IMR-90 (cell line): ENCODE data around the gene SYMPK. TPM values are rescaled to one million over a fixed set of nuclear protein-coding genes. Genes with fewer than 3 reads are reported as not detected.

Experiments used
- ATAC-seq: fragments of 200-7000 bp; cut with Tn5 transposase; 2 replicates; pipeline ENCODE4 v1.9.1; 2020; ENCODE audit warnings: low read depth, mild to moderate bottlenecking, moderate library complexity
- BruUV-seq: library from RNA; stranded (reverse); fragments of 400-500 nt; replicated peaks from 2 replicates; lab custom pipeline; 2021; lab: Mats Ljungman, UMichigan
- CTCF ChIA-PET: fragments of 300-600 bp; formaldehyde crosslinking; extraction: SDS; loops from one replicate; lab custom pipeline; 2021; ENCODE audit warnings: antibody characterized with exemption; lab: Yijun Ruan, JAX
- POLR2A ChIA-PET: fragments of 300-600 bp; sonication (Branson Sonifier 250); formaldehyde crosslinking; loops from one replicate; lab custom pipeline; 2022; ENCODE audit warnings: antibody characterized with exemption; ENCODE audit not compliant: unreplicated experiment; lab: Charles Lee
- DNase-seq: peaks from one replicate; pipeline ENCODE4 v3.0.0; 2013
- H2AFZ ChIP-seq: replicated peaks from 2 replicates; pipeline ENCODE3; 2013; ENCODE audit warnings: low read length, mild to moderate bottlenecking; ENCODE audit not compliant: poor library complexity
- H2AK5ac ChIP-seq: 2 replicates; pipeline ENCODE4 v1.6.1; 2013; ENCODE audit warnings: low read depth, low read length, inconsistent platforms
- H2AK9ac ChIP-seq: replicated peaks from 2 replicates; pipeline ENCODE3; 2013; ENCODE audit warnings: mild to moderate bottlenecking, low read depth, low read length, moderate library complexity; ENCODE audit not compliant: poor library complexity
- H2BK120ac ChIP-seq: 2 replicates; pipeline ENCODE4 v1.6.1; 2013; ENCODE audit warnings: low read depth, low read length, inconsistent platforms
- H2BK15ac ChIP-seq: 3 replicates; pipeline ENCODE4 v1.6.1; 2013; ENCODE audit warnings: low read depth, low read length, inconsistent platforms
- H2BK20ac ChIP-seq: 2 replicates; pipeline ENCODE4 v1.6.1; 2013; ENCODE audit warnings: low read depth, mild to moderate bottlenecking, inconsistent platforms, low read length, moderate library complexity
- H2BK5ac ChIP-seq: 2 replicates; pipeline ENCODE4 v1.6.1; 2013; ENCODE audit warnings: mild to moderate bottlenecking, low read depth, low read length, inconsistent platforms; ENCODE audit not compliant: poor library complexity, severe bottlenecking
- H3K14ac ChIP-seq: replicated peaks from 2 replicates; pipeline ENCODE4 v1.6.1; 2013; ENCODE audit warnings: low read depth, low read length, inconsistent platforms
- H3K18ac ChIP-seq: 2 replicates; pipeline ENCODE4 v1.6.1; 2013; ENCODE audit warnings: low read depth, low read length, control low read depth
- H3K23ac ChIP-seq: 2 replicates; pipeline ENCODE4 v1.6.1; 2013; ENCODE audit warnings: low read depth, low read length, inconsistent platforms
- H3K27ac ChIP-seq: 2 replicates; pipeline ENCODE4 v1.5.1; 2013; ENCODE audit warnings: mild to moderate bottlenecking, control low read depth, low read length; ENCODE audit not compliant: insufficient read depth
- H3K27me3 ChIP-seq: 2 replicates; pipeline ENCODE4 v1.6.1; 2013; ENCODE audit warnings: low read length; ENCODE audit not compliant: control insufficient read depth, insufficient read depth
- H3K36me3 ChIP-seq: 2 replicates; pipeline ENCODE4 v1.6.1; 2013; ENCODE audit warnings: low read length, mixed read lengths; ENCODE audit not compliant: control insufficient read depth, insufficient read depth
- H3K4ac ChIP-seq: 2 replicates; pipeline ENCODE4 v1.6.1; 2013; ENCODE audit warnings: low read depth, low read length, inconsistent platforms
- H3K4me1 ChIP-seq: 2 replicates; pipeline ENCODE4 v1.6.1; 2013; ENCODE audit warnings: low read length, mixed read lengths; ENCODE audit not compliant: control insufficient read depth, insufficient read depth
- H3K4me2 ChIP-seq: 2 replicates; pipeline ENCODE4 v1.6.1; 2013; ENCODE audit warnings: low read depth, mild to moderate bottlenecking, control low read depth, low read length, moderate library complexity
- H3K4me3 ChIP-seq: 2 replicates; pipeline ENCODE4 v1.5.1; 2013; ENCODE audit warnings: low read depth, mild to moderate bottlenecking, control low read depth, low read length, moderate library complexity; ENCODE audit not compliant: insufficient read depth
- H3K56ac ChIP-seq: 2 replicates; pipeline ENCODE4 v1.6.1; 2013; ENCODE audit warnings: low read length, inconsistent platforms; ENCODE audit not compliant: insufficient read depth; ENCODE audit errors: extremely low read depth
- H3K79me1 ChIP-seq, 2 experiments: 2 replicates each; pipeline ENCODE4 v1.6.1; 2013; ENCODE audit warnings: low read length in 2 of 2, inconsistent platforms in 1 of 2, low read depth in 1 of 2
- H3K9ac ChIP-seq: 2 replicates; pipeline ENCODE4 v1.6.1; 2013; ENCODE audit warnings: low read depth, low read length, control low read depth
- H3K9me1 ChIP-seq: 2 replicates; pipeline ENCODE4 v1.6.1; 2013; ENCODE audit warnings: low read length, inconsistent platforms; ENCODE audit not compliant: insufficient read depth
- H3K9me3 ChIP-seq: 2 replicates; pipeline ENCODE4 v1.6.1; 2013; ENCODE audit warnings: low read length; ENCODE audit not compliant: control insufficient read depth, insufficient read depth
- H4K20me1 ChIP-seq: 2 replicates; pipeline ENCODE4 v1.6.1; 2013; ENCODE audit warnings: low read length, inconsistent platforms; ENCODE audit not compliant: insufficient read depth
- H4K5ac ChIP-seq: 2 replicates; pipeline ENCODE4 v1.6.1; 2013; ENCODE audit warnings: mild to moderate bottlenecking, low read depth, low read length, control low read depth
- H4K8ac ChIP-seq, 2 experiments: 2 replicates each; pipeline ENCODE4 v1.6.1; 2013; ENCODE audit warnings: low read depth in 2 of 2, low read length in 2 of 2, control low read depth in 1 of 2, inconsistent platforms in 1 of 2
- H4K91ac ChIP-seq: 2 replicates; pipeline ENCODE4 v1.6.1; 2013; ENCODE audit warnings: low read depth, low read length, inconsistent platforms; ENCODE audit not compliant: insufficient read depth
- CEBPB ChIP-seq: IDR thresholded peaks from 2 replicates; pipeline ENCODE4 v1.6.1; 2012; ENCODE audit warnings: low read depth, low read length, improper control_type of control experiment
- CHD1 ChIP-seq: IDR thresholded peaks from 2 replicates; pipeline ENCODE4 v1.6.1; 2012; ENCODE audit warnings: low read depth, low read length, improper control_type of control experiment
- FOS ChIP-seq: fragments of 150-350 bp; IDR thresholded peaks from 2 replicates; pipeline ENCODE4 v1.6.1; 2016; ENCODE audit warnings: low read depth, low read length
- MAFK ChIP-seq: IDR thresholded peaks from 2 replicates; pipeline ENCODE4 v1.6.1; 2012; ENCODE audit warnings: low read depth, low read length, improper control_type of control experiment
- MAZ ChIP-seq: IDR thresholded peaks from 2 replicates; pipeline ENCODE4 v1.6.1; 2012; ENCODE audit warnings: low read depth, mild to moderate bottlenecking, low read length, improper control_type of control experiment, moderate library complexity, borderline replicate concordance
- MXI1 ChIP-seq: IDR thresholded peaks from 2 replicates; pipeline ENCODE4 v1.6.1; 2012; ENCODE audit warnings: low read depth, mild to moderate bottlenecking, low read length, moderate library complexity, borderline replicate concordance
- NFE2L2 ChIP-seq: fragments of 150-350 bp; IDR thresholded peaks from 2 replicates; pipeline ENCODE4 v1.6.1; 2016; ENCODE audit warnings: low read depth, mild to moderate bottlenecking, low read length
- POLR2A ChIP-seq: IDR thresholded peaks from 2 replicates; pipeline ENCODE4 v1.6.1; 2012; ENCODE audit warnings: mild to moderate bottlenecking, low read depth, low read length
- RAD21 ChIP-seq: IDR thresholded peaks from 2 replicates; pipeline ENCODE4 v1.6.1; 2012; ENCODE audit warnings: low read length, improper control_type of control experiment
- RCOR1 ChIP-seq: IDR thresholded peaks from 2 replicates; pipeline ENCODE4 v1.6.1; 2012; ENCODE audit warnings: mild to moderate bottlenecking, low read length, improper control_type of control experiment; ENCODE audit not compliant: insufficient replicate concordance
- RFX5 ChIP-seq: IDR thresholded peaks from 2 replicates; pipeline ENCODE4 v1.8.0; 2012; ENCODE audit warnings: low read depth, mild to moderate bottlenecking, low read length, moderate library complexity
- SMC3 ChIP-seq: fragments of 150-350 bp; IDR thresholded peaks from 2 replicates; pipeline ENCODE4 v1.6.1; 2016; ENCODE audit warnings: low read depth, mild to moderate bottlenecking, antibody characterized with exemption, low read length, moderate library complexity
- WGBS, 2 experiments: methylation state at CpG; one replicate each; pipeline versions ENCODE4 v1.1.5 to v1.1.7; 2013; ENCODE audit warnings: missing lambda C conversion rate in 2 of 2; ENCODE audit not compliant: insufficient read length in 1 of 2; ENCODE audit errors: extremely low coverage in 2 of 2; 5-methylcytosine and 5-hydroxymethylcytosine counted together
- dilution Hi-C: fragments of 300-500 bp; cut with HindIII; formaldehyde crosslinking; loops from one replicate; pipeline ENCODE4 v1.14.3; 2018; ENCODE audit warnings: low sequenced_read_pairs; ENCODE audit not compliant: unreplicated experiment
- in situ Hi-C: fragments of 300-500 bp; cut with MboI; formaldehyde crosslinking; loops from 3 replicates; pipeline ENCODE4 v1.14.3; 2019; ENCODE audit warnings: low sequenced_read_pairs, inconsistent platforms, mixed read lengths
- intact Hi-C: fragments of 100-400 bp; cut with micrococcal nuclease; formaldehyde crosslinking; loops from 2 replicates; pipeline ENCODE4 v1.10.0; 2022
- polyA plus RNA-seq, 3 experiments: library from polyadenylated mRNA; depleted of rRNA; stranded (reverse); fragments of >200 nt; gene quantifications; 2 replicates each; pipeline ENCODE4 v1.2.3, GENCODE V29; 2012; ENCODE audit warnings: low replicate concordance in 1 of 3
- total RNA-seq: library from RNA; depleted of rRNA; stranded (reverse); fragments of >200 nt; gene quantifications from 2 replicates; pipeline ENCODE4 v1.2.3, GENCODE V29; 2012
- TF ChIP-seq, protein P1 (sequence below): fragments of 150-350 bp; IDR thresholded peaks from 2 replicates; pipeline ENCODE4 v1.6.1; 2016; ENCODE audit warnings: low read depth, mild to moderate bottlenecking, low read length, moderate library complexity, borderline replicate concordance
- TF ChIP-seq, protein P2 (sequence below): fragments of 150-350 bp; IDR thresholded peaks from 2 replicates; pipeline ENCODE4 v1.6.1; 2017; ENCODE audit warnings: mild to moderate bottlenecking, antibody characterized with exemption, low read length, low read depth

SYMPK gene
- total and polyA plus RNA-seq, 2 of the 4 experiments (the other 2 are of a cell fraction) = 35.3 to 71.5 TPM

DNA sequence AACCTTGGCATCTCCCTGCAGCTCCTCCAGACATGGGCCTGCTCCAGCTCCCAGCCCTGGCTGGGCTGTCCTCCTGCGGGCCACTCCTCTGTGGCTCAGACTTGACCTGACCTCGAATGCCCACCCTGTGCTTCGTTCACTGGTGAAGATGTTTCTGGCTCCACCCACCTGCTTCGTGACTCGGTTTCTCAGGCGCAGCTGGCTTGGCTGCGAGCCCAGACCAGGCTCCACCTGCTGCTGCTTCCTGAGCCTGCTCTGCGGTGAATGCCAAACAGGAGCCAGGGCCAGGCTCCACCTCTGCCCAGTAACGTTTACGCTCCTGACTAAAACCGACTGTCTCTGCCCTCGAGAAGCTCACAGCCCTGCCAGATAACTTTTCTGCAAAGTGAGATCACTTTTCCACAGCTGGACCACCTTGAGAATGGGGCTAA lies 38.9 kb downstream of the SYMPK start:
- no peaks in the 10 kb centered on the region for H3K4me1 ChIP-seq
- peaks cover 7% of the 10 kb centered on the region; the same call in 1 of the 2 replicates for H4K20me1 ChIP-seq
- no peak overlapping the region for H2BK15ac ChIP-seq
- H4K91ac ChIP-seq = no peak overlapping the region
- H3K23ac ChIP-seq = no peak overlapping the region
- no peak overlapping the region for H3K14ac ChIP-seq
- no peaks in the 10 kb centered on the region; a peak in 1 of 4 replicates for H3K79me1 ChIP-seq
- ChIA-PET CTCF (no interaction called here), POLR2A (interaction anchor here (0.5 kb wide), 1 partner anchor 53 kb away, joined by 7 read pairs; no protein-coding TSS in a partner anchor)
- no peak overlapping the region for H3K4me3 ChIP-seq
- WGBS, 2 experiments = 63% methylated on average over 8 of the region's 12 CpGs; no CpG with 5 or more reads in 1 of the 2 experiments
- no peak overlapping the region for H2BK20ac ChIP-seq
- no peak overlapping the region for H3K27ac ChIP-seq
- H3K36me3 ChIP-seq = peaks cover 87% of the 10 kb centered on the region
- H4K8ac ChIP-seq = no peak overlapping the region
- ATAC-seq = no peak
- no peaks in the 10 kb centered on the region for H3K9me1 ChIP-seq
- TF ChIP-seq RFX5 (no peak), MAZ (no peak), POLR2A (no peak), RAD21 (no peak), MAFK (no peak), CEBPB (no peak), FOS (no peak), NFE2L2 (no peak), RCOR1 (no peak), SMC3 (no peak), CHD1 (no peak), MXI1 (no peak)
- TF ChIP-seq, protein P1, sequence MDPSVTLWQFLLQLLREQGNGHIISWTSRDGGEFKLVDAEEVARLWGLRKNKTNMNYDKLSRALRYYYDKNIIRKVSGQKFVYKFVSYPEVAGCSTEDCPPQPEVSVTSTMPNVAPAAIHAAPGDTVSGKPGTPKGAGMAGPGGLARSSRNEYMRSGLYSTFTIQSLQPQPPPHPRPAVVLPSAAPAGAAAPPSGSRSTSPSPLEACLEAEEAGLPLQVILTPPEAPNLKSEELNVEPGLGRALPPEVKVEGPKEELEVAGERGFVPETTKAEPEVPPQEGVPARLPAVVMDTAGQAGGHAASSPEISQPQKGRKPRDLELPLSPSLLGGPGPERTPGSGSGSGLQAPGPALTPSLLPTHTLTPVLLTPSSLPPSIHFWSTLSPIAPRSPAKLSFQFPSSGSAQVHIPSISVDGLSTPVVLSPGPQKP = no peak
- TF ChIP-seq, protein P2, sequence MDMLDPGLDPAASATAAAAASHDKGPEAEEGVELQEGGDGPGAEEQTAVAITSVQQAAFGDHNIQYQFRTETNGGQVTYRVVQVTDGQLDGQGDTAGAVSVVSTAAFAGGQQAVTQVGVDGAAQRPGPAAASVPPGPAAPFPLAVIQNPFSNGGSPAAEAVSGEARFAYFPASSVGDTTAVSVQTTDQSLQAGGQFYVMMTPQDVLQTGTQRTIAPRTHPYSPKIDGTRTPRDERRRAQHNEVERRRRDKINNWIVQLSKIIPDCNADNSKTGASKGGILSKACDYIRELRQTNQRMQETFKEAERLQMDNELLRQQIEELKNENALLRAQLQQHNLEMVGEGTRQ = no peak
- no peak overlapping the region for H3K9ac ChIP-seq
- no peak overlapping the region for H2BK120ac ChIP-seq
- no peak overlapping the region for H3K4me2 ChIP-seq
- no peak overlapping the region for H3K4ac ChIP-seq
- H3K27me3 ChIP-seq = no peaks in the 10 kb centered on the region
- dilution Hi-C loops = no loop called here
- no peak for DNase-seq
- no peaks in the 10 kb centered on the region for H3K9me3 ChIP-seq
- no peak overlapping the region for H4K5ac ChIP-seq
- no peak overlapping the region for H3K56ac ChIP-seq
- H2AFZ ChIP-seq = no peak overlapping the region
- no TSS peak for BruUV-seq
- H2AK9ac ChIP-seq = no peak overlapping the region
- intact Hi-C loops = no loop called here
- no peak overlapping the region for H3K18ac ChIP-seq
- H2AK5ac ChIP-seq = no peak overlapping the region
- in situ Hi-C loops = no loop called here
- no peak overlapping the region for H2BK5ac ChIP-seq
